Thoracic aorta (tissue), 2 donors: ENCODE measurements around the gene UFC1. TPM values are rescaled to one million over a fixed set of nuclear protein-coding genes. Genes with fewer than 3 reads are reported as not detected.

Source experiments
- ATAC-seq: fragments of 150-250 bp; one replicate; pipeline ENCODE4 v1.8.0; 2017; ENCODE audit warnings: low read depth; ENCODE audit not compliant: insufficient number of reproducible peaks, low FRiP score
- DNase-seq: peaks from one replicate; pipeline ENCODE4 v3.0.0-alpha.2; 2020; ENCODE audit warnings: low spot score
- H3K27ac ChIP-seq, 2 donors: fragments of 200-600 bp; sonication (generic); 1 replicate in 1 of 2; 2 replicates in 1 of 2; pipeline ENCODE4 v1.5.1; 2016; ENCODE audit warnings: mild to moderate bottlenecking in 2 of 2, moderate library complexity in 2 of 2
- H3K27me3 ChIP-seq: fragments of 200-600 bp; sonication (generic); replicated peaks from 2 replicates; pipeline ENCODE4 v1.6.0; 2016; ENCODE audit warnings: mild to moderate bottlenecking; ENCODE audit not compliant: insufficient read depth
- H3K36me3 ChIP-seq: fragments of 200-600 bp; sonication (generic); one replicate; pipeline ENCODE4 v1.5.1; 2016
- H3K4me1 ChIP-seq, 2 donors: fragments of 200-600 bp; sonication (generic); 1 replicate in 1 of 2; 2 replicates in 1 of 2; pipeline versions ENCODE4 v1.5.1 to v1.6.0; 2016; ENCODE audit warnings: low read depth in 2 of 2, mild to moderate bottlenecking in 1 of 2; ENCODE audit not compliant: control insufficient read depth in 1 of 2
- H3K4me3 ChIP-seq: fragments of 200-600 bp; sonication (generic); 2 replicates; pipeline ENCODE4 v1.5.1; 2016; ENCODE audit warnings: mild to moderate bottlenecking
- H3K9me3 ChIP-seq: fragments of 200-600 bp; sonication (generic); 2 replicates; pipeline ENCODE4 v1.5.1; 2016
- CTCF ChIP-seq: fragments of 200-600 bp; sonication (generic); IDR thresholded peaks from one replicate; pipeline ENCODE4 v1.5.1; 2019; ENCODE audit warnings: antibody characterized with exemption
- total RNA-seq, 2 donors: library from RNA; depleted of rRNA; stranded (reverse); fragments of >200 nt; gene quantifications; one replicate each; pipeline versions ENCODE4 v1.1.0 to v1.2.3, GENCODE V29; 2016

The UFC1 gene
- total RNA-seq, 2 donors from 2014 or later: 54.2 to 73.9 TPM

DNA sequence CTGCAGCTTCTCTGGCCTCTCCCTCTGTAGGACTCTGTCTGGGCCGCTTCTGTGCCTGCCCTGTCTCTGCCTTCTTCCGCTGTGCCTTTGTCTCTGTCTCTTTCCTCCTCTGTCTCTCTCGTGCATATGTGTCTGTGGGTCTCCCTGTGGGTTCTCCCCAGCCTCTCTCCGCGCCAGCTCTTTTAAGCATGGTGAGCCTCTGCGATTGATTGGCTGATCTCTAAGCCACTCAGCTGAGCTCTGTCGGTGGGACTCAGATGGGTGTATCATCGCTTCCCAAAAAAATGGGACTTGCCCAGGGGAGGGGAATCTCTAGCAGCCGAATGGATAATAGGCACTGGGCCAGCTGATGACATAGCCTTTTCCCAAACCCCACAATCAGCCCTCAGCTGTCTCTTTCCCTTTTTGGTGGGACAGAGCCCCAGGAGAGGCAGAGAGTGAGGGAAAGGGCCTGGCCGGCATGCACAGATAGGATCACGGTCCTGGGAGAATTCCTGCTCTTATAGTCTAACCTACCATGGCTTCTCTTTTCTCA is 45.2 kb downstream of the UFC1 start, which contains the start of gene ADAMTS4:
Gene ADAMTS4 (minus strand): TSS at position 158 of the 535 bp plus-strand sequence. CDS start 427 bp downstream, outside the sequence.
- ATAC-seq (no peak), DNase-seq (no peak)
- no peak for TF ChIP-seq CTCF
- Histone ChIP-seq H3K9me3 (no peaks in the 10 kb centered on the region), H3K27me3 (no peaks in the 10 kb centered on the region), H3K27ac (peak within 1 kb of the TSS; percentile 94 to 99), H3K36me3 (no peaks in the 10 kb centered on the region), H3K4me1 (peaks cover 10 to 35% of the 10 kb centered on the region in 2 donors), H3K4me3 (peak within 1 kb of the TSS; percentile 40)

DNA sequence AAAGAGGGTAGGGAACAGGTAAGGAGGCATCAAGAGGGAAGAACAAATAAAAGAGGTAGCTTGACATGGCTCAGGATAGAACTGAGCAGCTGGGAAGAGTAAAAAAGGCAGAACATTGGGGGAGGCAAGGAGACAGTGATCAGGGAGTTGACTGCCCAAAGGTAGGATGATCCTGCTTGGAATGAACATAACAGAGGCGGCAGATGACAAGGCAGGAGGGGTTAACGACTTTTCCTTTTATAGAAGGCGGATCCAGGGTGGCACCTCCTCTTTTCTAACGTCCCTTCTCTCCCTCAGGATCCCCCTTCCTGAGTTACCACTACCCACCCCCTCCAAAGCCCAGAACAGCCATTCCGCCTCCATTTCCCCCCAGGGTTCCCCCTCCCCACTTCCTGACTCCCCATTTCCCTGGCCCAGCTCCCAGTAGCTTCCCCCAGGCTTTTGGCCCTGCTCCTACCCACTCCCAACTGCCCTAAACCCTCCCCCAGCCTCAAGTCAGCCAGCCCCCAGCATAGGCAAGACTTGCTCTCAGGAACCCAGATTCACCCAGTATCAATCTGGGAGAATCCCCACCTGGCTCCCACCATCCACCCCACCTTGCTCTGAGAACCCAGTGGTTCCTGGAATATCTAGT is 45.8 kb downstream of the UFC1 start:
- no peak for TF ChIP-seq CTCF
- Histone ChIP-seq H3K27me3 (no peaks in the 10 kb centered on the region), H3K4me3 (no peak overlapping the region), H3K27ac (peak overlapping the region; percentile 94 to 99), H3K4me1 (peaks cover 10 to 35% of the 10 kb centered on the region in 2 donors), H3K36me3 (no peaks in the 10 kb centered on the region), H3K9me3 (no peaks in the 10 kb centered on the region)
- ATAC-seq: no peak
- DNase-seq: no peak

- DNase-seq: no peak
- no peaks in the 10 kb centered on the region for H3K36me3 ChIP-seq
- no peak overlapping the region for H3K4me3 ChIP-seq
- H3K27ac ChIP-seq: peak overlapping the region; percentile 94 to 99
- H3K4me1 ChIP-seq: peaks cover 13 to 35% of the 10 kb centered on the region in 2 donors
- TF ChIP-seq CTCF: no peak
- H3K9me3 ChIP-seq: no peaks in the 10 kb centered on the region
- no peak for ATAC-seq
- H3K27me3 ChIP-seq: no peaks in the 10 kb centered on the region
Observed at GRCh38 chr1:161200421-161200991, 46.7 kb downstream of the UFC1 start.

- Histone ChIP-seq H3K9me3 (no peaks in the 10 kb centered on the region), H3K36me3 (peaks cover under 1% of the 10 kb centered on the region), H3K27me3 (no peaks in the 10 kb centered on the region), H3K27ac (peak overlapping the region; percentile 94 to 99), H3K4me1 (peaks cover 13 to 35% of the 10 kb centered on the region in 2 donors), H3K4me3 (peak overlapping the region; percentile 86)
- DNase-seq: no peak
- no peak for TF ChIP-seq CTCF
- no peak for ATAC-seq
Observed at GRCh38 chr1:161200992-161201835, 47.4 kb downstream of the UFC1 start.
